Uterus (tissue), 4 donors: Measurements from ENCODE around the gene AQP6. TPM values are rescaled to one million over a fixed set of nuclear protein-coding genes. Genes with fewer than 3 reads are reported as not detected.

Experiments
- DNase-seq, 2 donors: peaks; one replicate each; pipeline ENCODE4 v3.0.0-alpha.2; 2019 to 2020
- H3K27ac ChIP-seq, 2 donors: fragments of 200-600 bp; sonication (generic); 1 replicate in 1 of 2; 2 replicates in 1 of 2; pipeline ENCODE4 v1.5.1; 2016 to 2018
- H3K27me3 ChIP-seq, 2 donors: fragments of 200-600 bp; sonication (generic); one replicate each; pipeline ENCODE4 v1.5.1; 2018 to 2019; ENCODE audit warnings: control low read depth in 1 of 2
- H3K36me3 ChIP-seq, 2 donors: fragments of 200-600 bp; sonication (generic); one replicate each; pipeline ENCODE4 v1.5.1; 2019; ENCODE audit warnings: control low read depth in 1 of 2
- H3K4me1 ChIP-seq, 2 donors: fragments of 200-600 bp; sonication (generic); one replicate each; pipeline ENCODE4 v1.5.1; 2018 to 2019; ENCODE audit warnings: control low read depth in 1 of 2
- H3K4me3 ChIP-seq, 2 donors: fragments of 200-600 bp; sonication (generic); 1 replicate in 1 of 2; 2 replicates in 1 of 2; pipeline ENCODE4 v1.5.1; 2018 to 2019; ENCODE audit warnings: mild to moderate bottlenecking in 1 of 2
- H3K9me3 ChIP-seq, 2 donors: fragments of 200-600 bp; sonication (generic); one replicate each; pipeline ENCODE4 v1.5.1; 2019; ENCODE audit warnings: control low read depth in 1 of 2
- CTCF ChIP-seq, 4 experiments: fragments of 200-600 bp in 2 of 4; fragments of 450-650 bp in 2 of 4; sonication (generic) in 2 of 4; IDR thresholded peaks; one replicate each; pipeline ENCODE4 v1.5.1; 2016 to 2019; ENCODE audit warnings: antibody characterized with exemption in 4 of 4, mild to moderate bottlenecking in 2 of 4, moderate library complexity in 1 of 4
- POLR2A ChIP-seq, 2 donors: fragments of 450-650 bp; IDR thresholded peaks; one replicate each; pipeline ENCODE4 v1.6.1; 2016; ENCODE audit warnings: antibody characterized with exemption in 2 of 2, mild to moderate bottlenecking in 1 of 2, moderate library complexity in 1 of 2
- intact Hi-C: fragments of 100-400 bp; cut with DNase I; formaldehyde crosslinking; loops from one replicate; pipeline ENCODE4 v1.15.1; 2023; ENCODE audit warnings: low total_unique reads
- total RNA-seq, 4 donors: library from RNA; depleted of rRNA in 3 of 4; stranded (reverse); fragments of >200 nt in 3 of 4; gene quantifications; one replicate each; pipeline versions ENCODE4 v1.1.0 to v1.2.4, GENCODE V29; 2014 to 2023
- donor health status: DM: yes; HTN: yes; CAD: no.

AQP6 gene
- total RNA-seq, 4 donors from 2014 or later = 0.35 TPM; not detected in 3

- no peaks in the 10 kb centered on the region for H3K36me3 ChIP-seq
- no peak overlapping the region for H3K4me3 ChIP-seq
- intact Hi-C loops = no loop called here
- no peak overlapping the region for H3K27ac ChIP-seq
- TF ChIP-seq POLR2A (IDR thresholded peaks at IDR 0.05) = no peak
- TF ChIP-seq CTCF (IDR thresholded peaks at IDR 0.05) = no peak
- H3K27me3 ChIP-seq = no peaks in the 10 kb centered on the region
- H3K4me1 ChIP-seq = no peaks in the 10 kb centered on the region
- no peaks in the 10 kb centered on the region for H3K9me3 ChIP-seq
- DNase-seq = no peak
Observed at GRCh38 chr12:49990273-49990672, 17.5 kb downstream of the AQP6 start.

- Histone ChIP-seq H3K36me3 (no peaks in the 10 kb centered on the region), H3K9me3 (no peaks in the 10 kb centered on the region), H3K27me3 (no peaks in the 10 kb centered on the region), H3K27ac (no peak overlapping the region), H3K4me1 (no peaks in the 10 kb centered on the region), H3K4me3 (no peak overlapping the region)
- intact Hi-C loops = no loop called here
- TF ChIP-seq CTCF (IDR thresholded peaks at IDR 0.05) (no peak), POLR2A (IDR thresholded peaks at IDR 0.05) (no peak)
- no peak for DNase-seq
Observed at GRCh38 chr12:49998453-49998852, 25.7 kb downstream of the AQP6 start.

- Histone ChIP-seq H3K27me3 (no peaks in the 10 kb centered on the region), H3K27ac (no peak overlapping the region), H3K36me3 (no peaks in the 10 kb centered on the region), H3K9me3 (no peaks in the 10 kb centered on the region), H3K4me3 (no peak overlapping the region), H3K4me1 (no peaks in the 10 kb centered on the region)
- TF ChIP-seq POLR2A (IDR thresholded peaks at IDR 0.05) = no peak
- TF ChIP-seq CTCF (IDR thresholded peaks at IDR 0.05) = no peak
- DNase-seq = no peak
- intact Hi-C loops = no loop called here
Observed at GRCh38 chr12:50003595-50003994, 30.8 kb downstream of the AQP6 start.

GRCh38 chr12:50004696-50005095 lies 31.9 kb downstream of the AQP6 start:
- intact Hi-C loops = no loop called here
- TF ChIP-seq CTCF (IDR thresholded peaks at IDR 0.05) = no peak
- TF ChIP-seq POLR2A (IDR thresholded peaks at IDR 0.05) = no peak
- Histone ChIP-seq H3K9me3 (no peaks in the 10 kb centered on the region), H3K4me3 (no peak overlapping the region), H3K27me3 (no peaks in the 10 kb centered on the region), H3K4me1 (no peaks in the 10 kb centered on the region), H3K27ac (no peak overlapping the region), H3K36me3 (no peaks in the 10 kb centered on the region)
- DNase-seq = no peak

GRCh38 chr12:50005175-50005574 lies 32.4 kb downstream of the AQP6 start:
- intact Hi-C loops = no loop called here
- Histone ChIP-seq H3K27ac (no peak overlapping the region), H3K9me3 (no peaks in the 10 kb centered on the region), H3K4me1 (no peaks in the 10 kb centered on the region), H3K36me3 (no peaks in the 10 kb centered on the region), H3K4me3 (no peak overlapping the region), H3K27me3 (no peaks in the 10 kb centered on the region)
- no peak for DNase-seq
- TF ChIP-seq CTCF (IDR thresholded peaks at IDR 0.05) (no peak), POLR2A (IDR thresholded peaks at IDR 0.05) (no peak)
